HG02938 (cell line): ENCODE results near the gene CCDC51.
"Not testable (repeated sequence)": the region's sequence is repeated elsewhere in the genome, so short reads cannot be mapped to it uniquely, and the experiment has no call there.

Experiments used
- ATAC-seq: cut with Tn5 transposase; IDR thresholded peaks from one replicate; pipeline ENCODE4 v1.9.1; 2021; ENCODE audit warnings: mild to moderate bottlenecking, moderate library complexity; ENCODE audit not compliant: unreplicated experiment

CCDC51 gene

GRCh38 chr3:48439820-48440589 is at the start of gene CCDC51, which contains the start of gene TMA7:
CCDC51 (minus strand) TSS chr3:48440119; CDS start chr3:48435128, 4,991 bp downstream.
TMA7 (plus strand) TSS chr3:48440257; CDS start chr3:48440297, 40 bp downstream.
- peak; percentile 96 for ATAC-seq

GRCh38 chr3:48486952-48487351 is 47.0 kb upstream of the CCDC51 start:
- no peak for ATAC-seq

- not testable (repeated sequence) for ATAC-seq
Measured at GRCh38 chr3:48482822-48483221, 42.9 kb upstream of the CCDC51 start.

- ATAC-seq, result not testable (repeated sequence)
Measured at GRCh38 chr3:48480891-48481290, 41.0 kb upstream of the CCDC51 start.

GRCh38 chr3:48478626-48479555 is 39.0 kb upstream of the CCDC51 start:
- ATAC-seq, result no peak

GRCh38 chr3:48477959-48478520 is 38.1 kb upstream of the CCDC51 start:
- no peak for ATAC-seq

- no peak for ATAC-seq
Measured at GRCh38 chr3:48476426-48477053, 36.6 kb upstream of the CCDC51 start.

GRCh38 chr3:48475188-48475587 is 35.3 kb upstream of the CCDC51 start:
- no peak for ATAC-seq

GRCh38 chr3:48474619-48475018 is 34.7 kb upstream of the CCDC51 start:
- ATAC-seq, result no peak

- not testable (repeated sequence) for ATAC-seq
Measured at GRCh38 chr3:48474031-48474430, 34.1 kb upstream of the CCDC51 start.

- no peak for ATAC-seq
Measured at GRCh38 chr3:48473617-48473952, 33.7 kb upstream of the CCDC51 start.

GRCh38 chr3:48472923-48473616 is 33.2 kb upstream of the CCDC51 start:
- peak; percentile 84 for ATAC-seq

GRCh38 chr3:48472673-48472922 is 32.7 kb upstream of the CCDC51 start:
- ATAC-seq, result no peak

- ATAC-seq, result no peak
Measured at GRCh38 chr3:48470286-48470685, 30.4 kb upstream of the CCDC51 start.

- no peak for ATAC-seq
Measured at GRCh38 chr3:48469046-48469915, 29.4 kb upstream of the CCDC51 start.

- no peak for ATAC-seq
Measured at GRCh38 chr3:48468329-48468731, 28.4 kb upstream of the CCDC51 start.

- ATAC-seq, result no peak
Measured at GRCh38 chr3:48467473-48468267, 27.8 kb upstream of the CCDC51 start.

- ATAC-seq, result no peak
Measured at GRCh38 chr3:48467110-48467454, 27.2 kb upstream of the CCDC51 start.
